IMR-90 (cell line): ENCODE results near the gene AVPR1A. TPM values are rescaled to one million over a fixed set of nuclear protein-coding genes. Genes with fewer than 3 reads are reported as not detected.

ENCODE experiments used
- ATAC-seq: fragments of 200-7000 bp; cut with Tn5 transposase; 2 replicates; pipeline ENCODE4 v1.9.1; 2020; ENCODE audit warnings: low read depth, mild to moderate bottlenecking, moderate library complexity
- BruUV-seq: library from RNA; stranded (reverse); fragments of 400-500 nt; replicated peaks from 2 replicates; lab custom pipeline; 2021; lab: Mats Ljungman, UMichigan
- CTCF ChIA-PET: fragments of 300-600 bp; formaldehyde crosslinking; extraction: SDS; loops from one replicate; lab custom pipeline; 2021; ENCODE audit warnings: antibody characterized with exemption; lab: Yijun Ruan, JAX
- POLR2A ChIA-PET: fragments of 300-600 bp; sonication (Branson Sonifier 250); formaldehyde crosslinking; loops from one replicate; lab custom pipeline; 2022; ENCODE audit warnings: antibody characterized with exemption; ENCODE audit not compliant: unreplicated experiment; lab: Charles Lee
- DNase-seq: peaks from one replicate; pipeline ENCODE4 v3.0.0; 2013
- H2AFZ ChIP-seq: replicated peaks from 2 replicates; pipeline ENCODE3; 2013; ENCODE audit warnings: low read length, mild to moderate bottlenecking; ENCODE audit not compliant: poor library complexity
- H2AK5ac ChIP-seq: 2 replicates; pipeline ENCODE4 v1.6.1; 2013; ENCODE audit warnings: low read depth, low read length, inconsistent platforms
- H2AK9ac ChIP-seq: replicated peaks from 2 replicates; pipeline ENCODE3; 2013; ENCODE audit warnings: mild to moderate bottlenecking, low read depth, low read length, moderate library complexity; ENCODE audit not compliant: poor library complexity
- H2BK120ac ChIP-seq: 2 replicates; pipeline ENCODE4 v1.6.1; 2013; ENCODE audit warnings: low read depth, low read length, inconsistent platforms
- H2BK15ac ChIP-seq: 3 replicates; pipeline ENCODE4 v1.6.1; 2013; ENCODE audit warnings: low read depth, low read length, inconsistent platforms
- H2BK20ac ChIP-seq: 2 replicates; pipeline ENCODE4 v1.6.1; 2013; ENCODE audit warnings: low read depth, mild to moderate bottlenecking, inconsistent platforms, low read length, moderate library complexity
- H2BK5ac ChIP-seq: 2 replicates; pipeline ENCODE4 v1.6.1; 2013; ENCODE audit warnings: mild to moderate bottlenecking, low read depth, low read length, inconsistent platforms; ENCODE audit not compliant: poor library complexity, severe bottlenecking
- H3K14ac ChIP-seq: replicated peaks from 2 replicates; pipeline ENCODE4 v1.6.1; 2013; ENCODE audit warnings: low read depth, low read length, inconsistent platforms
- H3K18ac ChIP-seq: 2 replicates; pipeline ENCODE4 v1.6.1; 2013; ENCODE audit warnings: low read depth, low read length, control low read depth
- H3K23ac ChIP-seq: 2 replicates; pipeline ENCODE4 v1.6.1; 2013; ENCODE audit warnings: low read depth, low read length, inconsistent platforms
- H3K27ac ChIP-seq: 2 replicates; pipeline ENCODE4 v1.5.1; 2013; ENCODE audit warnings: mild to moderate bottlenecking, control low read depth, low read length; ENCODE audit not compliant: insufficient read depth
- H3K27me3 ChIP-seq: 2 replicates; pipeline ENCODE4 v1.6.1; 2013; ENCODE audit warnings: low read length; ENCODE audit not compliant: control insufficient read depth, insufficient read depth
- H3K36me3 ChIP-seq: 2 replicates; pipeline ENCODE4 v1.6.1; 2013; ENCODE audit warnings: low read length, mixed read lengths; ENCODE audit not compliant: control insufficient read depth, insufficient read depth
- H3K4ac ChIP-seq: 2 replicates; pipeline ENCODE4 v1.6.1; 2013; ENCODE audit warnings: low read depth, low read length, inconsistent platforms
- H3K4me1 ChIP-seq: 2 replicates; pipeline ENCODE4 v1.6.1; 2013; ENCODE audit warnings: low read length, mixed read lengths; ENCODE audit not compliant: control insufficient read depth, insufficient read depth
- H3K4me2 ChIP-seq: 2 replicates; pipeline ENCODE4 v1.6.1; 2013; ENCODE audit warnings: low read depth, mild to moderate bottlenecking, control low read depth, low read length, moderate library complexity
- H3K4me3 ChIP-seq: 2 replicates; pipeline ENCODE4 v1.5.1; 2013; ENCODE audit warnings: low read depth, mild to moderate bottlenecking, control low read depth, low read length, moderate library complexity; ENCODE audit not compliant: insufficient read depth
- H3K56ac ChIP-seq: 2 replicates; pipeline ENCODE4 v1.6.1; 2013; ENCODE audit warnings: low read length, inconsistent platforms; ENCODE audit not compliant: insufficient read depth; ENCODE audit errors: extremely low read depth
- H3K79me1 ChIP-seq, 2 experiments: 2 replicates each; pipeline ENCODE4 v1.6.1; 2013; ENCODE audit warnings: low read length in 2 of 2, inconsistent platforms in 1 of 2, low read depth in 1 of 2
- H3K9ac ChIP-seq: 2 replicates; pipeline ENCODE4 v1.6.1; 2013; ENCODE audit warnings: low read depth, low read length, control low read depth
- H3K9me1 ChIP-seq: 2 replicates; pipeline ENCODE4 v1.6.1; 2013; ENCODE audit warnings: low read length, inconsistent platforms; ENCODE audit not compliant: insufficient read depth
- H3K9me3 ChIP-seq: 2 replicates; pipeline ENCODE4 v1.6.1; 2013; ENCODE audit warnings: low read length; ENCODE audit not compliant: control insufficient read depth, insufficient read depth
- H4K20me1 ChIP-seq: 2 replicates; pipeline ENCODE4 v1.6.1; 2013; ENCODE audit warnings: low read length, inconsistent platforms; ENCODE audit not compliant: insufficient read depth
- H4K5ac ChIP-seq: 2 replicates; pipeline ENCODE4 v1.6.1; 2013; ENCODE audit warnings: mild to moderate bottlenecking, low read depth, low read length, control low read depth
- H4K8ac ChIP-seq, 2 experiments: 2 replicates each; pipeline ENCODE4 v1.6.1; 2013; ENCODE audit warnings: low read depth in 2 of 2, low read length in 2 of 2, control low read depth in 1 of 2, inconsistent platforms in 1 of 2
- H4K91ac ChIP-seq: 2 replicates; pipeline ENCODE4 v1.6.1; 2013; ENCODE audit warnings: low read depth, low read length, inconsistent platforms; ENCODE audit not compliant: insufficient read depth
- BHLHE40 ChIP-seq: fragments of 150-350 bp; IDR thresholded peaks from 2 replicates; pipeline ENCODE4 v1.6.1; 2016; ENCODE audit warnings: mild to moderate bottlenecking, low read depth, low read length
- CEBPB ChIP-seq: IDR thresholded peaks from 2 replicates; pipeline ENCODE4 v1.6.1; 2012; ENCODE audit warnings: low read depth, low read length, improper control_type of control experiment
- CHD1 ChIP-seq: IDR thresholded peaks from 2 replicates; pipeline ENCODE4 v1.6.1; 2012; ENCODE audit warnings: low read depth, low read length, improper control_type of control experiment
- CTCF ChIP-seq: conservative IDR thresholded peaks from 2 replicates; pipeline ENCODE4 v1.5.1; 2012; ENCODE audit warnings: mild to moderate bottlenecking, low read depth, low read length, improper control_type of control experiment
- ELK1 ChIP-seq: fragments of 150-350 bp; IDR thresholded peaks from 2 replicates; pipeline ENCODE4 v1.6.1; 2016; ENCODE audit warnings: low read depth, mild to moderate bottlenecking, low read length, moderate library complexity, borderline replicate concordance
- FOS ChIP-seq: fragments of 150-350 bp; IDR thresholded peaks from 2 replicates; pipeline ENCODE4 v1.6.1; 2016; ENCODE audit warnings: low read depth, low read length
- MAFK ChIP-seq: IDR thresholded peaks from 2 replicates; pipeline ENCODE4 v1.6.1; 2012; ENCODE audit warnings: low read depth, low read length, improper control_type of control experiment
- MAZ ChIP-seq: IDR thresholded peaks from 2 replicates; pipeline ENCODE4 v1.6.1; 2012; ENCODE audit warnings: low read depth, mild to moderate bottlenecking, low read length, improper control_type of control experiment, moderate library complexity, borderline replicate concordance
- MXI1 ChIP-seq: IDR thresholded peaks from 2 replicates; pipeline ENCODE4 v1.6.1; 2012; ENCODE audit warnings: low read depth, mild to moderate bottlenecking, low read length, moderate library complexity, borderline replicate concordance
- NFE2L2 ChIP-seq: fragments of 150-350 bp; IDR thresholded peaks from 2 replicates; pipeline ENCODE4 v1.6.1; 2016; ENCODE audit warnings: low read depth, mild to moderate bottlenecking, low read length
- POLR2A ChIP-seq: IDR thresholded peaks from 2 replicates; pipeline ENCODE4 v1.6.1; 2012; ENCODE audit warnings: mild to moderate bottlenecking, low read depth, low read length
- RAD21 ChIP-seq: IDR thresholded peaks from 2 replicates; pipeline ENCODE4 v1.6.1; 2012; ENCODE audit warnings: low read length, improper control_type of control experiment
- RCOR1 ChIP-seq: IDR thresholded peaks from 2 replicates; pipeline ENCODE4 v1.6.1; 2012; ENCODE audit warnings: mild to moderate bottlenecking, low read length, improper control_type of control experiment; ENCODE audit not compliant: insufficient replicate concordance
- RFX5 ChIP-seq: IDR thresholded peaks from 2 replicates; pipeline ENCODE4 v1.8.0; 2012; ENCODE audit warnings: low read depth, mild to moderate bottlenecking, low read length, moderate library complexity
- SMC3 ChIP-seq: fragments of 150-350 bp; IDR thresholded peaks from 2 replicates; pipeline ENCODE4 v1.6.1; 2016; ENCODE audit warnings: low read depth, mild to moderate bottlenecking, antibody characterized with exemption, low read length, moderate library complexity
- USF2 ChIP-seq: fragments of 150-350 bp; IDR thresholded peaks from 2 replicates; pipeline ENCODE4 v1.6.1; 2017; ENCODE audit warnings: mild to moderate bottlenecking, antibody characterized with exemption, low read length, low read depth
- WGBS, 2 experiments: methylation state at CpG; one replicate each; pipeline versions ENCODE4 v1.1.5 to v1.1.7; 2013; ENCODE audit warnings: missing lambda C conversion rate in 2 of 2; ENCODE audit not compliant: insufficient read length in 1 of 2; ENCODE audit errors: extremely low coverage in 2 of 2; 5-methylcytosine and 5-hydroxymethylcytosine counted together
- dilution Hi-C: fragments of 300-500 bp; cut with HindIII; formaldehyde crosslinking; loops from one replicate; pipeline ENCODE4 v1.14.3; 2018; ENCODE audit warnings: low sequenced_read_pairs; ENCODE audit not compliant: unreplicated experiment
- in situ Hi-C: fragments of 300-500 bp; cut with MboI; formaldehyde crosslinking; loops from 3 replicates; pipeline ENCODE4 v1.14.3; 2019; ENCODE audit warnings: low sequenced_read_pairs, inconsistent platforms, mixed read lengths
- intact Hi-C: fragments of 100-400 bp; cut with micrococcal nuclease; formaldehyde crosslinking; loops from 2 replicates; pipeline ENCODE4 v1.10.0; 2022
- polyA plus RNA-seq, 3 experiments: library from polyadenylated mRNA; depleted of rRNA; stranded (reverse); fragments of >200 nt; gene quantifications; 2 replicates each; pipeline ENCODE4 v1.2.3, GENCODE V29; 2012; ENCODE audit warnings: low replicate concordance in 1 of 3
- total RNA-seq: library from RNA; depleted of rRNA; stranded (reverse); fragments of >200 nt; gene quantifications from 2 replicates; pipeline ENCODE4 v1.2.3, GENCODE V29; 2012

The AVPR1A gene
- total and polyA plus RNA-seq, 2 of the 4 experiments (the other 2 are of a cell fraction): not detected

GRCh38 chr12:63093711-63094110, 57.3 kb downstream of the AVPR1A start:
- intact Hi-C loops: no loop called here
- H2AFZ ChIP-seq: no peak overlapping the region
- no peaks in the 10 kb centered on the region for H3K9me3 ChIP-seq
- in situ Hi-C loops: no loop called here
- ChIA-PET CTCF (interaction anchor here (0.6 to 0.9 kb wide), 2 partner anchors 9 to 92 kb away, joined by 3 read pairs; no protein-coding TSS in a partner anchor), POLR2A (no interaction called here)
- no peak overlapping the region for H2BK5ac ChIP-seq
- no peak overlapping the region for H2AK9ac ChIP-seq
- no peak overlapping the region for H4K5ac ChIP-seq
- no peak overlapping the region for H2AK5ac ChIP-seq
- no peak overlapping the region for H3K27ac ChIP-seq
- H3K14ac ChIP-seq: no peak overlapping the region
- DNase-seq (no peak), ATAC-seq (no peak)
- no CpG with 5 or more reads among the region's 2 CpGs for WGBS, 2 experiments
- no peak overlapping the region for H3K4ac ChIP-seq
- no peaks in the 10 kb centered on the region for H3K4me1 ChIP-seq
- no peaks in the 10 kb centered on the region for H4K20me1 ChIP-seq
- peaks cover 2% of the 10 kb centered on the region for H3K27me3 ChIP-seq
- H4K8ac ChIP-seq: no peak overlapping the region
- no peak overlapping the region for H4K91ac ChIP-seq
- H3K9me1 ChIP-seq: no peaks in the 10 kb centered on the region
- H2BK15ac ChIP-seq: no peak overlapping the region
- H2BK120ac ChIP-seq: no peak overlapping the region
- no peak overlapping the region for H3K4me3 ChIP-seq
- dilution Hi-C loops: no loop called here
- H3K4me2 ChIP-seq: no peak overlapping the region
- H3K9ac ChIP-seq: no peak overlapping the region
- TF ChIP-seq SMC3 (no peak), MAZ (no peak), NFE2L2 (no peak), ELK1 (no peak), MAFK (no peak), CHD1 (no peak), RAD21 (no peak), FOS (no peak), CTCF (no peak), MXI1 (no peak), BHLHE40 (no peak), RCOR1 (no peak), CEBPB (no peak), POLR2A (no peak), USF2 (no peak), RFX5 (no peak)
- no TSS peak for BruUV-seq
- H3K79me1 ChIP-seq: no peaks in the 10 kb centered on the region
- H3K36me3 ChIP-seq: no peaks in the 10 kb centered on the region
- no peak overlapping the region for H3K18ac ChIP-seq
- no peak overlapping the region for H2BK20ac ChIP-seq
- H3K56ac ChIP-seq: no peak overlapping the region
- no peak overlapping the region for H3K23ac ChIP-seq
